ENCODE data around the gene PPP2R2B.

Gene PPP2R2B

GRCh38 chr5:146699664-146700418 is 178.7 kb downstream of the PPP2R2B start:
- TF ChIP-seq CTCF (conservative IDR thresholded peaks at IDR 0.05; ENCODE audit: low read length), result no peak
- DNase-seq (ENCODE audit: low read depth), result no peak

DNA sequence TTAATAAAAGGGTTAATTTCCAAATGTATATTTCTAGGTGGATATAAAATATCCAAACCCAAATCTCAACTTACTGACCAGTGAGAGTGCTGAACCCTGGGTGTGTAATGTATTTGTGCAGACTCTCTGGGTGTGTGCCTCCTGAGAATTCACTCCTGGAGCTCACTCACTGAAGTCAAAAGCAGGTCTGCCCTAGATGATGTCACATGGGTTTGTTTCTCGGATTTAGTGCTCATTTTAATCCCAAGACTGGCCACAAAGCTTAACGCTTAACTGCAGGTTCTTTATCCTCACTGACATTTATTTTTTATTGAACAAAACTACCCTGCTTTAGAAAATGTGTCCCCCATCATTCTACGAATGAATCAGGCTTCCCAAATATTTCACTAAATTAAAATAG is 179.4 kb downstream of the PPP2R2B start:
- no peak for TF ChIP-seq CTCF (conservative IDR thresholded peaks at IDR 0.05; ENCODE audit: low read length)
- no peak for DNase-seq (ENCODE audit: low read depth)

More at GRCh38 chr5:146699664-146700418, 178.7 kb downstream of the PPP2R2B start:
- no peak overlapping the region for H3K4me3 ChIP-seq (ENCODE audit: low read length)

GRCh38 chr5:146698651-146699050 is 179.9 kb downstream of the PPP2R2B start:
- no peak for DNase-seq (ENCODE audit: low read depth)
- H3K4me3 ChIP-seq (ENCODE audit: low read length), result no peak overlapping the region
- TF ChIP-seq CTCF (conservative IDR thresholded peaks at IDR 0.05; ENCODE audit: low read length), result no peak

More for the DNA sequence above, 179.4 kb downstream of the PPP2R2B start:
- H3K4me3 ChIP-seq (ENCODE audit: low read length), result no peak overlapping the region

- TF ChIP-seq CTCF (conservative IDR thresholded peaks at IDR 0.05; ENCODE audit: low read length), result no peak
- no peak for DNase-seq (ENCODE audit: low read depth)
- no peak overlapping the region for H3K4me3 ChIP-seq (ENCODE audit: low read length)
Observed at GRCh38 chr5:146697211-146697610, 181.3 kb downstream of the PPP2R2B start.

DNA sequence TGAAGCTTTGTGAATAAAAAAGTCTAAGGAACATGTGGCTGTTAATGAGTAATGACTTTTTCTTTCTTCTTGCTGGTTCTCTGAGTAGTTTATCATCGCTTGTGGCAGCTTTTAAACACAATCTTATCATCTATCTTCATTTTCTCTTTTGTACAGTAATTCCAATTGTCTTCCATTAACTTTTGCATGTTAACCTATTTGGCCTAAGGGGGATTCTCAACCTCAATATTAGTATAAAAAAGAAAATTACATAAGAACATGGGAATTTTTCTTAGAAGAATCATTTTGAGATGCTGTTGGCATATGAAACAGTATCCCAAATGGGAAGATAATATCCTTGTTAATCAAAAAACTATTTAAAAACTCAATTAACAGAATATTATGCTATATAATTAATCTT is 182.9 kb downstream of the PPP2R2B start:
- no peak for TF ChIP-seq CTCF (conservative IDR thresholded peaks at IDR 0.05; ENCODE audit: low read length)
- no peak for DNase-seq (ENCODE audit: low read depth)
- H3K4me3 ChIP-seq (ENCODE audit: low read length), result no peak overlapping the region

DNA sequence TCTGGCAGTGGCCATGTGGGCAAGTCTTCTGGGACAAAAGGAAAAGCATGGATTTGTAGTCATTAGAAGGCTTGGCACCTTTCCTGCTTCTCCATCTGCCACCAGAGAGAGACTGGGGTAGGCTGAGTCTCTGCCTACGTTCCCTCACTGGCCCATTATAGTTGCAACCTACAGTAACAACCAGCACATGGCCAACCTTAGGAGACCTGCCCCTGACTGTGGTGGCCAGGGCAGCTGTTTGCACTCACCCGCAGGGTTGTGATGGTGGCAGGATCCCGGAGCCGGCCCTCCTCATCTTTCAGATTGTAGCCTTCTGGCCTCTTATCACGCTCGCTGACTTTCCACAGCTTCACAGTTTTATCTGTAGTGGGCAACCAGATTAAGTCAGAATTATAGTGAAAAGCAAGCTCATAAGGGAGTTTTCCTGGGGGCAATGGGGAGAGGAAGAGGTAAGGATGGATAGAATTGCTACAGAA is 187.6 kb downstream of the PPP2R2B start:
- no peak for TF ChIP-seq CTCF (conservative IDR thresholded peaks at IDR 0.05; ENCODE audit: low read length)
- no peak overlapping the region for H3K4me3 ChIP-seq (ENCODE audit: low read length)
- no peak for DNase-seq (ENCODE audit: low read depth)

DNA sequence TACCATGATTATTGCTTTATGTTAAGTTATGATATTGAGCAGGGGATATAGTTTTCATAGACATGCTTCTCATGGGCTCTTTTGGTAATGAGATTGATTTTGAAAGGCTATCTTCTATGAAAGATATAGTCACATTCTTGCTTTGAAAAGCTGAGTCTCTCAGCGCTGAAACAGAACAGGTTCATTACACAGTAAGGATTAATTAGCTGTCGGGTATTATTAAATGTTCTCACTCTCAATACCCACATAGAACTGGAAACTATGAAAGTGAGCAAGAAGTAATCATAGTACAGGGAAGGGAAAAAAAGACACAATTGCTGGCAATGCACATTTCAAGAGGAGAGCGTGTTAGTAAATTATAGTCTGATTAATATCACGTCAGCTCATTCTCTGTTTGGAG is 190.9 kb downstream of the PPP2R2B start:
- DNase-seq (ENCODE audit: low read depth), result no peak
- no peak for TF ChIP-seq CTCF (conservative IDR thresholded peaks at IDR 0.05; ENCODE audit: low read length)

More for the DNA sequence above, 190.9 kb downstream of the PPP2R2B start:
- H3K4me3 ChIP-seq (ENCODE audit: low read length), result no peak overlapping the region

All from AG10803 (cell line).